CD4-positive, alpha-beta T cell treated with Interleukin-2 at 100 ng/mL for 4 hours (primary cell): ENCODE results near the gene PELI2.

Experiments
- DNase-seq: peaks from one replicate; pipeline ENCODE4 v3.0.0-alpha.2; 2020; ENCODE audit warnings: low spot score

PELI2 gene

GRCh38 chr14:56119201-56119981 lies 1.2 kb downstream of the PELI2 start:
- no peak for DNase-seq

GRCh38 chr14:56120091-56120691 lies 2.0 kb downstream of the PELI2 start:
- DNase-seq, result no peak

- DNase-seq, result no peak
Observed at GRCh38 chr14:56121816-56122215, 3.6 kb downstream of the PELI2 start.

GRCh38 chr14:56122301-56122700 lies 4.1 kb downstream of the PELI2 start:
- no peak for DNase-seq

- DNase-seq, result no peak
Observed at GRCh38 chr14:56124327-56124726, 6.1 kb downstream of the PELI2 start.

- no peak for DNase-seq
Observed at GRCh38 chr14:56125772-56126636, 7.8 kb downstream of the PELI2 start.

- DNase-seq, result no peak
Observed at GRCh38 chr14:56126637-56126913, 8.4 kb downstream of the PELI2 start.

- DNase-seq, result no peak
Observed at GRCh38 chr14:56127156-56127555, 8.9 kb downstream of the PELI2 start.

GRCh38 chr14:56129092-56129491 lies 10.9 kb downstream of the PELI2 start:
- DNase-seq, result no peak

GRCh38 chr14:56129933-56130332 lies 11.7 kb downstream of the PELI2 start:
- DNase-seq, result no peak

- no peak for DNase-seq
Observed at GRCh38 chr14:56131004-56131864, 13.0 kb downstream of the PELI2 start.

- DNase-seq, result no peak
Observed at GRCh38 chr14:56131865-56132833, 13.9 kb downstream of the PELI2 start.

- DNase-seq, result no peak
Observed at GRCh38 chr14:56133547-56133946, 15.3 kb downstream of the PELI2 start.

GRCh38 chr14:56135001-56135400 lies 16.8 kb downstream of the PELI2 start:
- no peak for DNase-seq

GRCh38 chr14:56135668-56136067 lies 17.5 kb downstream of the PELI2 start:
- DNase-seq, result no peak

GRCh38 chr14:56136571-56137452 lies 18.6 kb downstream of the PELI2 start:
- no peak for DNase-seq

GRCh38 chr14:56137453-56137807 lies 19.2 kb downstream of the PELI2 start:
- DNase-seq, result no peak

GRCh38 chr14:56137849-56138248 lies 19.6 kb downstream of the PELI2 start:
- DNase-seq, result no peak

- no peak for DNase-seq
Observed at GRCh38 chr14:56138928-56139327, 20.7 kb downstream of the PELI2 start.

- no peak for DNase-seq
Observed at GRCh38 chr14:56142314-56142713, 24.1 kb downstream of the PELI2 start.
